RWPE2 (cell line): ENCODE data around the gene SERPINI1.

Experiments used
- ATAC-seq: fragments of 200-7000 bp; cut with Tn5 transposase; 3 replicates; pipeline ENCODE4 v1.9.1; 2021; ENCODE audit warnings: low read depth
- DNase-seq: peaks from one replicate; pipeline ENCODE4 v3.0.0-alpha.2; 2020; ENCODE audit warnings: low spot score
- H3K27ac ChIP-seq: fragments of 450-650 bp; 2 replicates; pipeline ENCODE4 v1.5.1; 2017; ENCODE audit warnings: mild to moderate bottlenecking; ENCODE audit not compliant: poor library complexity, severe bottlenecking
- H3K27me3 ChIP-seq: fragments of 250-450 bp; sonication (Bioruptor Pico); 2 replicates; pipeline ENCODE4 v1.5.1; 2021; ENCODE audit warnings: mild to moderate bottlenecking, moderate library complexity; ENCODE audit not compliant: insufficient read depth, poor library complexity, severe bottlenecking
- H3K36me3 ChIP-seq: fragments of 250-450 bp; sonication (Bioruptor Pico); 2 replicates; pipeline ENCODE4 v1.5.1; 2020; ENCODE audit warnings: low read depth, mild to moderate bottlenecking, moderate library complexity
- H3K4me1 ChIP-seq: fragments of 250-450 bp; sonication (Bioruptor Pico); 2 replicates; pipeline ENCODE4 v1.5.1; 2021; ENCODE audit warnings: mild to moderate bottlenecking, moderate library complexity; ENCODE audit not compliant: insufficient read depth, poor library complexity, severe bottlenecking
- H3K4me3 ChIP-seq: fragments of 250-450 bp; sonication (Bioruptor Pico); 2 replicates; pipeline ENCODE4 v1.5.1; 2021; ENCODE audit warnings: mild to moderate bottlenecking, moderate library complexity; ENCODE audit not compliant: severe bottlenecking
- H3K9me3 ChIP-seq: fragments of 250-450 bp; sonication (Bioruptor Pico); 2 replicates; pipeline ENCODE4 v1.5.1; 2021; ENCODE audit warnings: mild to moderate bottlenecking, moderate library complexity; ENCODE audit not compliant: severe bottlenecking
- TF ChIP-seq, protein P1 (sequence below): fragments of 450-650 bp; IDR thresholded peaks from one replicate; pipeline ENCODE4 v1.5.1; 2017; ENCODE audit warnings: mild to moderate bottlenecking, moderate library complexity; ENCODE audit not compliant: poor library complexity, severe bottlenecking

Gene SERPINI1

DNA sequence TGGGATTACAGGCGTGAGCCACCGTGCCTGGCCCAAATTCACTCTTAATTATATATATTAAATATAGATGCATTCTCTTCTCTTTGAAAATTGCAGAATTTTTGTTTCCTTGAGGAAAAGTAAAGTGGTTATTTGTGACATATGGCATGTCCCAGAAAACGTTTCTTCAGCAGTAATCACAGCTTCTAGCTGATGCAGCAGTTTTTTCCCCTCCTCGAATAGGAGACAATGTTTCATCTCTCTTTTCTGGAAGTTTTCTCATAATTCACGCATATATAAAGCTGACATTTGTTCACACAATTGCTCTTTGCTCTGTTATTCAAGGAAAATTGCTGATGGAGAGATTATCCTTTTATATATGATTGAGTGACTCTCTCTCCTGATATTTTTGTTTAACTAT, 99.8 kb downstream of the SERPINI1 start:
- H3K4me3 ChIP-seq: no peak overlapping the region
- DNase-seq: no peak
- TF ChIP-seq, protein P1, sequence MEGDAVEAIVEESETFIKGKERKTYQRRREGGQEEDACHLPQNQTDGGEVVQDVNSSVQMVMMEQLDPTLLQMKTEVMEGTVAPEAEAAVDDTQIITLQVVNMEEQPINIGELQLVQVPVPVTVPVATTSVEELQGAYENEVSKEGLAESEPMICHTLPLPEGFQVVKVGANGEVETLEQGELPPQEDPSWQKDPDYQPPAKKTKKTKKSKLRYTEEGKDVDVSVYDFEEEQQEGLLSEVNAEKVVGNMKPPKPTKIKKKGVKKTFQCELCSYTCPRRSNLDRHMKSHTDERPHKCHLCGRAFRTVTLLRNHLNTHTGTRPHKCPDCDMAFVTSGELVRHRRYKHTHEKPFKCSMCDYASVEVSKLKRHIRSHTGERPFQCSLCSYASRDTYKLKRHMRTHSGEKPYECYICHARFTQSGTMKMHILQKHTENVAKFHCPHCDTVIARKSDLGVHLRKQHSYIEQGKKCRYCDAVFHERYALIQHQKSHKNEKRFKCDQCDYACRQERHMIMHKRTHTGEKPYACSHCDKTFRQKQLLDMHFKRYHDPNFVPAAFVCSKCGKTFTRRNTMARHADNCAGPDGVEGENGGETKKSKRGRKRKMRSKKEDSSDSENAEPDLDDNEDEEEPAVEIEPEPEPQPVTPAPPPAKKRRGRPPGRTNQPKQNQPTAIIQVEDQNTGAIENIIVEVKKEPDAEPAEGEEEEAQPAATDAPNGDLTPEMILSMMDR: no peak
- H3K4me1 ChIP-seq: no peaks in the 10 kb centered on the region
- no peaks in the 10 kb centered on the region for H3K36me3 ChIP-seq
- H3K27ac ChIP-seq: no peak overlapping the region
- ATAC-seq: no peak
- H3K9me3 ChIP-seq: no peaks in the 10 kb centered on the region
- no peaks in the 10 kb centered on the region for H3K27me3 ChIP-seq

DNA sequence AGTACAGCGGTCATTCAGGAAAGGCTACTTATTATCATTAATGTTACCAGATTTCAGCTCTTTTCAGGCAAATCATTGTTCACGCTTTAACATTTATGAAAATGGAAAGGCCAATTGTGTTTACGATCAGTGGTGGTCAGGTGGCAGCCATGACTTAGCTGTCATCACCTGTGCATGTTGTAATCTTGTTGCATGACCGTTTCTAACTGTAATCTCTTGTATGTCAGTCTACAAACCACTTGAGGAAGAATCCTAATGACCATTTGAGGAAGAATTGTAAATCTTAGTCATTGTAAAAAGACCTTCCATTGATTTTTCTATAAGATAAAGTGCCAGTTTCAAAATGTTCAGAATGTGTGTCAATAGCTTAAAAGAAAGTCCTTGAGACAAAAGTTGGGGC, 100.4 kb downstream of the SERPINI1 start:
- H3K4me1 ChIP-seq: no peaks in the 10 kb centered on the region
- no peaks in the 10 kb centered on the region for H3K27me3 ChIP-seq
- H3K27ac ChIP-seq: no peak overlapping the region
- TF ChIP-seq, protein P1: no peak
- H3K9me3 ChIP-seq: no peaks in the 10 kb centered on the region
- DNase-seq: no peak
- H3K36me3 ChIP-seq: no peaks in the 10 kb centered on the region
- ATAC-seq: no peak
- no peak overlapping the region for H3K4me3 ChIP-seq

GRCh38 chr3:167837466-167837865, 101.9 kb downstream of the SERPINI1 start:
- Histone ChIP-seq H3K9me3 (no peaks in the 10 kb centered on the region), H3K27me3 (no peaks in the 10 kb centered on the region), H3K36me3 (no peaks in the 10 kb centered on the region), H3K4me1 (no peaks in the 10 kb centered on the region), H3K4me3 (no peak overlapping the region), H3K27ac (no peak overlapping the region)
- DNase-seq (no peak), ATAC-seq (no peak)
- TF ChIP-seq, protein P1: peak; percentile 32

GRCh38 chr3:167839460-167840134, 104.1 kb downstream of the SERPINI1 start:
- TF ChIP-seq, protein P1: no peak
- ATAC-seq: peak; percentile 64
- Histone ChIP-seq H3K4me3 (no peak overlapping the region), H3K9me3 (no peaks in the 10 kb centered on the region), H3K27ac (no peak overlapping the region), H3K36me3 (no peaks in the 10 kb centered on the region), H3K4me1 (no peaks in the 10 kb centered on the region), H3K27me3 (no peaks in the 10 kb centered on the region)
- DNase-seq: no peak

DNA sequence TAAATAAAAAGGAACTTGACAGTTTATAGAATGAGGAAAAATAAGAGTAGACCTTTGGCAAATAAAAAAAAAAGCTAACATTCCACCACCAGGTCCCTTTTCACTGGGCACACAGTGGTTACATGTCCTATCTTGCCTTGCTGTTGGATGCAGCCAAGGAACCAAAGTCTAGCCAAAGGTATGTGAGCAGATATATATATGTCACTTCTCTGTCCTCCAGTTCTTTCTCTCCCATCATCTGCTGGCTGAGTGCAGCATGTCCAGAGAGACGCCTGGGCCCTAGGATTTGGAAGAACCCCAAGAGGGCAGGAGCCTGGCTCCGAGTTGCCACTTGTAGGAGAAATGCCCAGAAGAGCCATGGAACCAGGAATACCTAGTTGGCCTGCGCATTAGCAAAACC, 104.7 kb downstream of the SERPINI1 start:
- TF ChIP-seq, protein P1: no peak
- no peaks in the 10 kb centered on the region for H3K4me1 ChIP-seq
- no peak overlapping the region for H3K27ac ChIP-seq
- ATAC-seq: no peak
- DNase-seq: no peak
- H3K9me3 ChIP-seq: no peaks in the 10 kb centered on the region
- H3K36me3 ChIP-seq: no peaks in the 10 kb centered on the region
- no peak overlapping the region for H3K4me3 ChIP-seq
- H3K27me3 ChIP-seq: no peaks in the 10 kb centered on the region
